Heart left ventricle (tissue), 13 donors: Measurements from ENCODE around the gene IQSEC1.

ENCODE experiments used
- CTCF ChIP-seq, 12 donors: fragments of 200-600 bp; sonication (generic) in 4 of 12; IDR thresholded peaks; one replicate each; pipeline versions ENCODE4 v1.5.0 to v1.8.0; 2018 to 2022; ENCODE audit warnings: antibody characterized with exemption in 12 of 12, mild to moderate bottlenecking in 5 of 12
- POLR2A ChIP-seq, 2 donors: fragments of 450-650 bp; IDR thresholded peaks; one replicate each; pipeline ENCODE4 v1.6.1; 2017; ENCODE audit warnings: antibody characterized with exemption in 2 of 2, mild to moderate bottlenecking in 2 of 2, moderate library complexity in 2 of 2
- donor health status: ischemic (EF 13 %, LVEDD 7.1; RV severe dilation, severe dysfunction).
- donor health status: DM: no; HTN: yes; CAD: no.
- donor health status: DM: no; HTN: no; CAD: no.
- donor health status: ischemic (EF 25% LVEDD 6.9; RV normal size, moderate dysfunction).
- donor health status: ischemic (EF 25% LVEDD 5.7; RV mildly dilated, moderate dysfunction).
- donor health status: ischemic (EF 35%, LVEDD 5.7; RV mildly dilated, moderate dysfunction).
- donor health status: nonischemic (EF 11% LVEDD 7.7; RV severe dilation, severe dysfunction).
- donor health status: DM: yes; HTN: yes; CAD: no.
- donor health status: PGD.
- donor health status: ischemic (EF 29% LVEDD 5.4; RV normal size, mild dysfunction).
- donor health status: nonischemic (EF 23%, LVEDD 6.1; RV moderate dilation, normal function).

- no peak for TF ChIP-seq CTCF (IDR thresholded peaks at IDR 0.05)
- TF ChIP-seq POLR2A (IDR thresholded peaks at IDR 0.05), result no peak
Observed at GRCh38 chr3:13114811-13115575, 41.8 kb upstream of the IQSEC1 start.
